ENCODE results near the gene PREB. TPM values are rescaled to one million over a fixed set of nuclear protein-coding genes. Genes with fewer than 3 reads are reported as not detected.
A peak's percentile ranks its signal among the peaks of the same experiment; 100 is the strongest.

The PREB gene
- total and polyA plus RNA-seq, 2 of the 13 experiments (the other 11 are each of a cell fraction or from before 2014, with no cell fraction given): 112 to 192 TPM

- TF ChIP-seq JUNB (CRISPR knock-in tag; IDR thresholded peaks at IDR 0.05; ENCODE audit: borderline replicate concordance): no peak
- no peak for TF ChIP-seq RELA (CRISPR knock-in tag; IDR thresholded peaks at IDR 0.05)
- TF ChIP-seq CREB3 (CRISPR knock-in tag; IDR thresholded peaks at IDR 0.05): no peak
- no peak for TF ChIP-seq ATM (IDR thresholded peaks at IDR 0.05; ENCODE audit: borderline replicate concordance)
- no peak for TF ChIP-seq SP2 (CRISPR knock-in tag; IDR thresholded peaks at IDR 0.05)
- no peak for TF ChIP-seq SRSF4 (IDR thresholded peaks at IDR 0.05; ENCODE audit: low read depth, low read length, poor library complexity, severe bottlenecking)
- TF ChIP-seq NR3C1 (CRISPR knock-in tag; IDR thresholded peaks at IDR 0.05): no peak
- TF ChIP-seq TERF1 (CRISPR knock-in tag; IDR thresholded peaks at IDR 0.05): no peak
- TF ChIP-seq ZNF577 (CRISPR knock-in tag; IDR thresholded peaks at IDR 0.05; ENCODE audit: borderline replicate concordance, low read depth): no peak
- 0 out of 2 replicates have a peak, but pooled peaks have one; percentile 88 for TF ChIP-seq ZBTB3 (CRISPR knock-in tag; IDR thresholded peaks at IDR 0.05; ENCODE audit: borderline replicate concordance, low read depth)
- no peak for TF ChIP-seq RFX1 (IDR thresholded peaks at IDR 0.05)
- peak in 1 of 2 experiments; percentile 74; a peak in 2 of 4 replicates for TF ChIP-seq EP300 (IDR thresholded peaks at IDR 0.05; ENCODE audit: low read depth in 2 of 2, low read length in 2 of 2)
- TF ChIP-seq EP300 (CRISPR knock-in tag; IDR thresholded peaks at IDR 0.05; ENCODE audit: borderline replicate concordance): no peak; the same call in 1 of the 2 replicates
- TF ChIP-seq ZNF567 (CRISPR knock-in tag; IDR thresholded peaks at IDR 0.05; ENCODE audit: borderline replicate concordance): no peak; the same call in 1 of the 2 replicates
- TF ChIP-seq ZBTB43 (CRISPR knock-in tag; conservative IDR thresholded peaks at IDR 0.05): peak; percentile 50
- no peak for TF ChIP-seq SMAD9 (CRISPR knock-in tag; IDR thresholded peaks at IDR 0.05)
- TF ChIP-seq ZNF343 (CRISPR knock-in tag; IDR thresholded peaks at IDR 0.05): peak; percentile 71; the same call in 1 of the 2 replicates
- peak; percentile 95 for TF ChIP-seq HDAC2 (CRISPR knock-in tag; IDR thresholded peaks at IDR 0.05)
- TF ChIP-seq ZNF891 (CRISPR knock-in tag; IDR thresholded peaks at IDR 0.05): no peak
- no peak for TF ChIP-seq ZNF432 (CRISPR knock-in tag; IDR thresholded peaks at IDR 0.05; ENCODE audit: borderline replicate concordance)
- TF ChIP-seq ZNF687 (CRISPR knock-in tag; IDR thresholded peaks at IDR 0.05): peak; percentile 29; the same call in 1 of the 2 replicates
These were observed 40.7 kb downstream of the PREB start (continued) for GRCh38 chr2:27093430-27094352.

All from HepG2 (cell line).